Mucosa of gallbladder (tissue), 1 donor: ENCODE results near the gene WDR93. TPM values are rescaled to one million over a fixed set of nuclear protein-coding genes. Genes with fewer than 3 reads are reported as not detected.

ENCODE experiments used
- DNase-seq: peaks from one replicate; pipeline ENCODE4 v3.0.0-alpha.2; 2020; ENCODE audit warnings: low spot score
- total RNA-seq: library from RNA; stranded (reverse); gene quantifications from one replicate; pipeline ENCODE4 v1.2.1, GENCODE V29; 2021
- donor health status: DM: no; HTN: no; CAD: no.

Gene WDR93
- total RNA-seq, 1 donor from 2014 or later = 0.49 TPM

DNA sequence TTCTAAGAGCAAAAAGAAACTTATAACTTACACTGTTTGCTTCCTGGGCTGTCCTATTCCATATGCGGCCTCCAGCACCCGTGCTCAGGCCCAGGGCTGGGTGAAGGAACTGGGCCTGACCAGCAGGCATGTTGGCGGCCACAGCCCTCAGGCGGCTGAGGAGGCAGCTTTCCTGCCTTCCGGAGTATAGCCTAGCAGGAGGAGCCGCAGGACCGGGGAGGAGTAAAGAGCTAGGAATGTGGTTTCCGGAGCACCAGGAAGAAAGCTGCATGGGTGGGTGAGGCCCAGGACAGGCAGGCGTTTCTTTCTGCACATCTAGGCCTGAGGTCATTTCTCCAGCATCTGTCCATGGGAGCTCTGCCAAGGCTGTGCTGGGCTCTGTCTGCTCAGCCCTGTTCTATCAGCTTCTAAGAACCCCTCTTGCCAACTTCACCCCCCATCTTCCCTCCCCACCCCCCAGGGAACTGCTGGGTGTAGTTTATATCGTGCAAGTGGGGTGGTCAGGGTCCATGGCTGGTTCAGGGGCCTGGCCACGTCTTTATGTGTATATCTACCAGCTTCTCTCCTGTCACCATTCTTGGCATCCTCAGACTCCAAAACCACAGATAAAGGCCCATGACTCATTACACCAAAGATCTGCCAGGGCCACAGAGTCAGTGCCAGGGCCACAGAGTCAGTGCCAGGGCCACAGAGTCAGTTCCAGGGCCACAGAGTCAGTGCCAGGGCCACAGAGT lies 27.6 kb upstream of the WDR93 start:
- peak; percentile 71 for DNase-seq

DNA sequence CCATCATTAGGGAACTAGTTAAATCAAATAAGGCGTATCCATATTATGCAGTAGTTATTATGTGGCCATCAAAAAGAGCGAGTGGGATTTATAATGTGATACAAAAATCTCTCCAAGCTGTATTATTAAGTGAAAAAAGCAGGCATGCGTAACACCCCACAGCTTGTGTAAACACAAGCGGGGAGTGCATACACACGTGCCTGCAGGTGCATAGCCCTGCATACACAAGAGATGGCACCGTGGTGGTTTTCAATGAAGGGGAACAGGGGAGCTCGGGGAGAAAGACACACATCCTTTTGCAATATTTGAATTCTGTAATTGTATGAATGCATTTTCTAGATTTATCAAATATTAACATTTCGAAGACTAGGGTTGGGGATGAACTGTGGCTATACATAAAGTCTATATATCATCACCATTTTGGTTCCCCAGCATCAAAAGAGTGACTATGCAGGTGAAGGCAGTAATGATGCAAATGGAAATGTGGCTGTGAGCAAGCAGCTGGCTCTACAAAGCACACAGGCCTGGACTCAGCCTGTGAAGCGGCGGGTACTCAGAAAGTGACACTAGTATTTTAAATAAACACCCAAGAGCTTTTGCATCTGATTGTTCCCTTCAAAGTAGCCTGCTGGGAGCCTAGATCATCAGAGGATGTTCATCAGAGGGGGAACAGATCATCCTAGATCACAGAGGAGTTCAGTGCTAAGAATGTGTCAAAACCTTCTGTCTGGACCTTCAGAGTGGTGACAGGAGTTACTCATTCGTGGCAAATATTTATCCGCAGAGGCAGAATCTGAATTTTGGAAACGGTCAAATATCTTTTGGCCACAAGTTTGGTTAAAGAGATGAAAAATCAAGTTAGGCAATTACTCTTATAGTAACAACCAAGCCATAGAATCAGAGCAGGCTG lies 25.9 kb upstream of the WDR93 start:
- no peak for DNase-seq

DNA sequence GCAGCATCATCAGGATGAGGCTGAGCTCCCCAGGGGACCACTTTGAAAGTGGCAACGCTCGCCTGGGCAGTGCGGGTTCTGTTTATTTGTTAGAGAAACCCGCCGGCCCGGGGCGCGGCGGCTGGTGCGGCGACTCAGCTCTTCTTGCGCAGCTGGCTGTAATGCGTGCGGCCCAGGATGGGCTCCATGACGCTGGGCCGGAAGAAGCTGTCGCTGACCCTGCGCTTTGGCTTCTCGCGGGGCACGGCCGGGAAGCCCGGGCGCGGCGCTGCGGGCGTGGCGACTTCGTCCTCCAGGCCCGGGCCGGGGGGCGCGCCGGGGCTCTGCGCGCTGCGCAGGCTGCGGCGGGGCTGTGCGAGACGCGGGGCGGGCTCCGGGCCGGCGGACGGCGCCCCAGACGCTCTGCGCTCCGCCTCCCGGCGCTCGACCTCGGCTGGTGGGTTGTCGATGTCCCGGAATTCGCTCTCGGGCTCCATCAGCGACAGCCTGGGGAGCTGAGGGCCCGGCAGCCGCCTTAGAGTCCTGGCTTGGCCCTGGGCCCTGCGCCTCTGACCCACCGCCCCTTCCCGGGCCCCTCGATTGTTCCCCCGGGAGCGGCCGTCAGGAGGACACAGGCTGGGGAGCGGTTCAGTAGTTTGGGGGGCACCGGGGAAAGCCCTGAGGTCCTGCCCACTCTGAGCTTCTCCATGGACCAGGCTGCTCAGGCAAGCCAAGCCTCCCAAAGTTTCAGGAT lies 25.0 kb upstream of the WDR93 start:
- DNase-seq = peak; percentile 43

DNA sequence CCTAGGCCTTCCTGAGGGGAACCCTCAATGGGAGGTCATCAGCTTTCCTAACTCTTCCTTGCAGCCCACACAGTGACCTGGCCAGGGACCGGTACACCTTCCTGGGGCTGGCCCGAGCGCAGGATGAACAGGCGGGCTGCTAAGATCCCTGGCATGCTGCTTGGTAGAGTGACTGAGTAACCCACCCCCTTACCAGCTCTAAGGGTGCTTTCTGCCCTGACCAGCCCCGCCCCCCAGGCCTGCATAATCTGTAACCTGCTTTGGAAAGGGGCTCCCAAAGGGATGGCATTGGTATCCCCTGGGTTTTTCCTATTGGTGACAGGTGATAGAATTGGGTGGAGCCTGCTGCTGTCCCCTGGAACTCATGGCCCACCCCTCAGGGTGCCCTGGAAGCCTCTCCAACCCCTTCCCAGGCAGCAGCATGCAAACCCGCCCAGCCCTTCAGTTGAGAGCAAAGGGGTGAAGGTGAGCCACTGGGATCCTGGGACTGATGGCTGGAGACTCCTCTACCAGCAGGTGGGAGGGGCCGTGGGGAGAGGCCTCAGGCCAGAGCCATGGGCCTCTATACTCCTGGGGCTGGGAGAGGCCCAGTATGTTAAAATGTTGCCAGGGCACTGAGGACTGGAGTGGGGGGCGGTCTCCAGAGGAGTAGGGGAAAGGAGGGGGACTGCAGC lies 24.3 kb upstream of the WDR93 start:
- no peak for DNase-seq

DNA sequence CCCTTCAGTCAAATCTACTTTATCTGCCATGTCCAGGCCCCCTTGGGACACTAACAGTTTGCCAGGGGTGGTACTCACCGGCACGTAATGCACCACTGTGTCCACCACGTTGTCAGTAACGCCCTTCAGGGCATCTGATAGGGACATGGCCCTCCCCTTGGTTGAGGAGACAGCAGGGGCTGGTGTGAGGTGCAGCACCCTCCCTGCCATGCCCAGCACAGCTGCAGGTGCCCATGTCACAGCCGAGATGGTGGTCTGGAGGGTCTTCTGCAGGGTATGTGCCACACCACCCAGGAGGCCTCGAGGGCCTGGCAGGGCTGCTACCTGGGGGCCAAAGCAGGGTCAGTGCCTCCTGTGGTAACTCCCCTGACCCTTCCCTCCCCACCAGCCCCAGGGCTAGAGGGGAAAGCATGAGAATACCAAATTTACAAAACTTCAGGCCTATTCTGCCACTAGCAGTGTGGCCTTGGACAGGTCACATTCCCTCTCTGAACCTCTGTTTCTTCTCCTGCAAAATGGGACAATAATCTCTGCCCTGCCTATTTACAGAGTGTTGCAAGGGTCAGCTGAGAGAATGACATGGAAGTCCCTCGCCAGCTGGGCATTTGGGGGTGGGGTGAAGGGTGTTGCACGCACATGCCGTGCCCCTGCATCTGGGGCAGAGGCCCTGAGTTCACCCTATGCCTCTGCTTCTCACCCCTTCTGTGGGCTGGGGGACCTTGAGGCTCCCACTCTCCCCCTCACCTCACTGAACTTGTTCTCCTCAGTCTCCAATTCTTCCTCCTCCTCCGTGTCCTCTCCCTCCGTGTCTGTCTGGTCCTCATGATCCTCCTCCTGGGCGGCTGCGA lies 23.5 kb upstream of the WDR93 start:
- no peak for DNase-seq

DNA sequence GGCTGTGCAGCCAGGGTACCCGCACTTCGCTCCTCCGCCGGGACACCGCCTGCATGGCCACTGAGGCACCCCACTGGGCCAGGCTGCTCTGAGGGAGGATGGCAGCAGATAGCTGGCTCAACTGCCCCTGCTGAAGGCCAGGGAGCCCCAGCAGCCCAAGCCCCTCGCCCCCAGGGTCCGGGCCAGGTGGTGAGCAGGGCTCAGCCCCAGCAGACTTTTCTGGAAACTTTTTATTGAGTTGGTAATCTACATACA lies 23.0 kb upstream of the WDR93 start:
- DNase-seq = no peak

DNA sequence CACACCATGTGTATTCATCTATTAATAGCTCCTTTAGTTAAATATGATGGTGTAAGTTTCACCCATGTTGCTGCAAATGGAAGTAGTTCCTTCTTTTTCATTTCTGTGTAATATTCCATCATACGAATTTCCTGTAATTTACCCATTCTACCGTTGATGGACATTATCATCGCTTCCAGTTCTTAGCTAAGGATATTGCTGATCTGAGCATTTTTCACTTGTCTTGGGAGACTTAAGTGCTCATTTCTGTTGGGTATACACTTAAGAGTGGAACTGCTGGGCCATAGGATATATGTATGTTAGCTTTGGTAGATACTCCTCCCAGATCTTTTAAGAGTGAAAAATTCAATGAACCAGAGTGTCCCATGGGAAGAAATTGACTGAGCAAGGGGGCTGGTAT lies 22.4 kb upstream of the WDR93 start:
- no peak for DNase-seq

DNA sequence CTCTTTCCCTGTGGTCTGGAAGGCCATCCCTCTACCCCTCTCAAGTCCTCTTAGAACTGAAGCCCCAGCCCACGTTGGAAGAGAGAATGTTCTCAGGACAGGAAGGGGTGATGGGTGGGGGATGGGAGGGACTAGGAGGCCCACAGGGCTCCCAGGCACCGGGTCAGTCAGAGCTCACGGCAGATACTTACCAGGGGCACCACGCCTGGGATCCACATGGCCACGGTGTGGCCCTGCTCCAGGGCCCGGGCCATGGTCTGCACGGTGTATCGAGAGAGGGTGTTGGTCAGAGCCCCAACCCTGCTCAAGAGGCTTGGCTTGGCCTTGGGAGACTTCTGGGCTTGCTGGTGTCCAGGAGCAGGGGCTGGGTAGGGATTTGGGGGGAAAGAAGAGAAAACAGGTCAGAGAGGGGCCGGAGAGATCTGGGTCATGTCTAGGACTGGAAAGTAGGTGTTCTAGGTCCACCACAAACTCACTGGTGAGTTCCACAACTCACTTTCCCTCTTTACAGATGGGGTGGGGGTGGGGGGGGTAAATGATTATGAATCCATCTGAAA lies 21.2 kb upstream of the WDR93 start:
- no peak for DNase-seq

DNA sequence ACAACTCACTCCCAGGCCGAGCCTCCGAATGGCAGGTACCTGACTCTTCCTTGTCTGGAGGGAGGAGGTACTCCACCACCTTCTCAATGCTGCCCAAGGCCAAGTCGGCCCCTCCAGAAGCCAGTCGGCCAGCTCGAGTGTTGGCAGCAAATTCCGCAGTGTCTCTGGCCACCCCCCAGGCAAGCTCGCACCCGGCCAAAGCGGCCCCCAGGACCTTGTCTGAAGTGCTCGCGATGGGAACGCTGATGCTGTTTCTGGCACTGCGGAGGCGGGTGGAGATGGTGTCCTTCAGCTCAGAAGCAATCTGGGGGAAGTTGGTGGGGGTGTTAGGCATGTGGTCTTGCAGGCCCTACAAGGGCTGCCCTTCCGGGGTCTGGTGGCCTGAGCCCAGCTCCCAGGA lies 20.7 kb upstream of the WDR93 start:
- DNase-seq = no peak

DNA sequence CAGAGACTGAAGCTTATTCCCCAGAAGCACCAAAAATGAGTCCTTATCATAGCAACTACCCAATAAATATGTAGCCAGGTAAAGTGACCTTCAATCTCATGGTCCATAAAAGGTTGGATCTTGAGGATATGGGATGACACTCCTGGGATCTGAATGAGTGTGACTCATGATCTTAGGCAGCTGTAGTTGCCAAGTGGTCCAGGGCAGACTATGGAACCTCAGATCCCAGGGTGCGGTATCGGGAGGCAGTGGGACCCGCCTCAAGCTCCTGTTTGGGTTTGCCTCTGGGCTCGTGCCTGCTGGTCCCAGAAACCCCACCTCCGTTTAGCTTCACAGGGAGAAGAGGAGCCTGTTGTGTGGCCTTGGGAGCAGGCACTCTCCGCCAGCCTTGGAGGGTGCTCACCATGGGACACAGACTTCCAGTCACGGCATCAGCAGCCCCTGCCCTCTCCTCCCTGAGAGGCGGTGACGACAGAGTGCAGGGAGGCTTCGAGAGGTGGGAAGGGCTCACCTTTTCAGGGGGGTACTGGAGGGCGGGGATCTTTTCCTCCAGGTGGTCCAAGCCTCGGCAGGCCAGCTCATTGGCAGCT lies 19.5 kb upstream of the WDR93 start:
- DNase-seq = no peak

DNA sequence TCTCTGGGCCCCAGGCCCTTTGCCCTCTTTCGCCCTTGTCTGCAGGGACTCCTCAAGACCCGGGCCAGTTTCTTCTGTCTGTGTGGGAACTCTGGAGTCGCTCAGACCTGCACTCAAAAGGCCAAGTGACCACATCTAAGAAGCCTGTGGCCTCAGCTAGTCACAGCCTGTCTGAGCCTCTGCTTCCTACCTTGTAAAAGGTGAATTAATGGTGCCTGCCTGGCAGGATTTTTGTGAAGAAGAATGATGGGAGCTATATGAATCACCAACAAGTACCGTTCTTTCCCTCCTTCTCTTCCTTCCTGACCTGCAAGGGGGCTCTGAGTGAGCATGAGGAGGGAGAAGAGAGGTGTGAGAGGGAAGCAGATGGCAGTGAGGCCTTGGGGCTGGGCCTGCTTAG lies 18.9 kb upstream of the WDR93 start:
- no peak for DNase-seq

DNA sequence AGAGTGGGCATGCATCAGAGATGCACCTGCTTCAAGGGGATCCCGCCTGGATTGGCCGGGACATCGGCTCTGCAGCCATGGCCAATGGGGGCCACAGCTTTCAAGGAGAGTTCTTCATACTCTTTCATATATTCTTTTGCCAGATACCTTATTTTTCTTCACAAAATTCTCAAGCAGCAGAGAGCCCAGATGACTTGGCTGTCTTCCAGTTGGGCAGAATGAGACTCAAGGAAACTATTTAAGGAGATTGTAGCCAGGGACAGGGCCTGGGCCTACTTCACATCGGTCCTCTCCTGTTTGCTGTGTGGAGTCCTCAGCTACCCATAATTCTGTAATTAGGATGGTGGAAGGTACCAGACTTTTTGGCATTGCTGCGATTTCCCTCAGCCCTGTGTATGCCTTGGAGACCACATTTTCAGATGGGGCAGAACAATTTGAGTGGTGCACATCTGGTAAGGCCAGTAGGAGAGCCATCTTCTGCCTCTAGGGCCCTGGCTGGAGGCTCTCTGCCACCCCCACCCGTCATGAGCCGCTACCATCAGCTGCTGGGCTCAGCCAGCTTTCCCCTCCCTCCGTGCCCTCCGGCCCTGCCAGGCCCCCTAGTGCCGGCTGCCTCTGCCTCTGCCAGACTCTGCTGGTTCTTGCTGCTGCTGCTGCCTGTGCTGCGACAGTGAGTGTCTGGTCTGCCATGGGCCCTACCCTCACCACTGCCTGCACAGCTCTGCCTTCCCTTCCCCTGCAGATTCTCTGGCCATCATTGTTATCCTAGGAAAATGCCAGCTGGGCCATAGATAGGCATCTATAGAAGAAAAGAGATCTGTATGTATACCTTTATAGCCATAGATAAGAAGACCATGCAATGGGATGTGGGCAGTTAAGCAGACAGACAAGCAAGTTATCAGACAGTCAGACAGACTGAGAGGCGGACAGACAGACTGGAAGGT lies 18.1 kb upstream of the WDR93 start:
- DNase-seq = no peak

DNA sequence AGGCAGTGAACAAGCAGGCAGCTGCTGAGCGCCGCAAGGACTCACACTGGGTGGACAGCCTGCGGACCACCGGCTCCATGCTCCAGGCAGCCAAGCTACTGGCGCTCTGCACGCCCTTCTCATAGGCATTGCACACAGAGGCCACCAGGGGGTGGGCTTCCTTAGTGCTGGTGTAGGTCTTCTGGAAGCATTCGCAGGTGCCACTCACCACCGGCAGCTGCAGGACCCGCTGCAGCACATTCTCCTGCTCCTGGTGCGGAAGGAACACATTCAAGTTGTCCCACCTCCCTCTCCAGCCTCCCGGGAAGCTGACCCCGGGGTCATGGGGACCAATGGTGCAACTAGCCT lies 17.5 kb upstream of the WDR93 start:
- DNase-seq = no peak

DNA sequence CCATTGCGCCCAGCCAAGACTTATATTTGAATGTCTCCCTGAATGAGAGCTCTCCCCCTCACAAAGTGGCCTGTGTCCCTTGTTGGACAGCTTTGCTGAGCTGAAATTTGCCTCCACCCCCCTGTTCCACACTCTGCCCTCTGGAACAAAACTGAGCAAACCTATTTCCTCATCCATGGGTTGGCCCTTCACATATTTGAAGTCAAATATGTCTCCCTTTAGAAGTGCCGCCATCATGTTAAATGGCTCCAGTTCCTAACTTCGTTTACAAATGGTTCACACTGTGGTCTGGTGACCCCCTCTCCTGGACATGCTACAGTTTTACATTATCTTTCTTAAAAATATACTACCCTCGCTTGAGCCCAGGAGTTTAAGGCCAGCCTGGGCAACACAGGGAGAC lies 16.1 kb upstream of the WDR93 start:
- no peak for DNase-seq

DNA sequence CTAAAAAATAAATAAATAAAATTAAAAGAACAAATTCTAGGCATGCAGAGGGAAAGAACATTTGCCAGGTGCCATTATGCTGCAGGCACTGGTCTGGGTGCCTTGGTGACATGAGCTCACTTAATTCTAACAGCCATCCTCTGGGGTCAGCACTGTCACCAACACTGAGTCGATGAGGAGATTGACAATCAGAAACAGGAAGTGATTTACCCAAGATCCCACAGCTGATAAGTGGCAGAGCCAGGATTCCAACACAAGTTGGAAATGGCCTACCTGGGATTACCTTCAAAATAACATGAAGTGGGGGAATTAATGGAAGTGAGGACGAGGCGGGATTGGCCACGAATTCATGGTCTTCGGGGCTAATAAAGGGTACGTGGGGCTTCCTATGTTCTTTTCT lies 15.0 kb upstream of the WDR93 start:
- no peak for DNase-seq

DNA sequence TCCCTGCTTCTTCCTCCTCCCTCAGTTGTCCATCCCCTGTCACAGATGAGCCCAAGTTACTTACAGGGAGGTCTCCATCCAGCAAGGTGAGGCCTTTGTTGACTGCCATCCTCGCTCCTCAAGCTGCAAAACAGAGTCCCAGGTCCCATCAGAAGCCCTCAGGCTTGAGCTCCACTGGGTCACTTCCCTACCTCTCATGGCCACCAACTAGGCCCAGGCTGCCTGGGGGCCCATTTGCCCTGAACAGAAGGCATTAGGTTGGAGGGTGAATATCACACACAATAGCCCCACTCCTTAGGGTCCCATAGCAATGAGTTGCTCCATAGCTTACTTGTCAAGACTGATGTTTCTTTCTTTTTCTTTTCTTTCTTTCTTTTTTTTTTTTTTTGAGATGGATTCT lies 13.2 kb upstream of the WDR93 start:
- DNase-seq = no peak

DNA sequence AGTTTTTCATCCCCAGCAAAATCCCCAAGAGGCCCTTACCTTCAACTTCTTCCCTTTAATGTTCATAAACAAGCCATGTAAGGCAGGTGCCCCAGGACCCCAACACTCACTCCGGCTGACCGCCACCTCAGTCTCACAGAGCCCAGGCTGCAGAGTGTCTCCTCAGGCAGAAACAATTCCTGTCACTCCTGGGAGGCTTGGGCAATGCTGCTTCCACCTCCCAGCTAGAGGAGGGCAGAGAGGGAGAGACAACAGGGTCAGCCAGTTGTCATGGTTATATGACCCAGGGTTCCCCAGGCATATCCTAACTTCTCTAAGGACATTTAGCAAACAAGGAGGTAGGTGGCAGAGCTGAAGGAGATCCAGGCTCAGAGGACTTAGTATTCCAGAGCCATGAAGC lies 11.4 kb upstream of the WDR93 start, which contains the start of gene PLIN1:
TSS of gene PLIN1 (minus strand) at position 156 of the 400 bp plus-strand sequence. CDS start 1,878 bp downstream, outside the sequence.
- DNase-seq = no peak

DNA sequence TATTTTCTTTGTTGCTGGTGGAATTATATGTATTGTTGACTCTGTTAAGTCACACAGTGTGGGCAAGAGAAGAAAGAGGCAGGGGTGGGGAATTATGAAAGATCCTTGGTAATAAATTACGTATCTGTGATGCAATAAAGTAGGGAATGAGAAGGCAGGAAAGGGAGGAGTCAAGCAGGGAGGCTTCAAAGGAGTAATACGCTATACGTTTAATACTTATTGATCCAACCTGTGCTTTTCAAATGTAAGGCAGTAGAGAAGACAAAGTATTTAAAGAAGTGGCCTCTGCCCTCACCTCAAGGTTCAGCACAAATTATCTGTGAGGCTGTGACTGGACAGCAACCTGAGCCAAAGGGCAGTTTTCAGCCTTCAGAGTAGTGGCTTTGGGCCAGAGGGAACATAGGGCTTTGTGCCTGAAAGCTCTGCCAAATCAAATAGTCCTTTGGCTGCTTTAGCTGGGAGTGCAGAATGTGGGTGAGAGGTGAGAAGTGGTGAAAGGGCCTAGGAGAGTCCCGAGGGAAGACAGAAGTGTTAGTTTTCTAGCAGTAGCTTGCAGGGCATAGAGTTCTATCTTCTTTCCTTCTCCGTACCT lies 10.2 kb upstream of the WDR93 start:
- DNase-seq = peak; percentile 89

DNA sequence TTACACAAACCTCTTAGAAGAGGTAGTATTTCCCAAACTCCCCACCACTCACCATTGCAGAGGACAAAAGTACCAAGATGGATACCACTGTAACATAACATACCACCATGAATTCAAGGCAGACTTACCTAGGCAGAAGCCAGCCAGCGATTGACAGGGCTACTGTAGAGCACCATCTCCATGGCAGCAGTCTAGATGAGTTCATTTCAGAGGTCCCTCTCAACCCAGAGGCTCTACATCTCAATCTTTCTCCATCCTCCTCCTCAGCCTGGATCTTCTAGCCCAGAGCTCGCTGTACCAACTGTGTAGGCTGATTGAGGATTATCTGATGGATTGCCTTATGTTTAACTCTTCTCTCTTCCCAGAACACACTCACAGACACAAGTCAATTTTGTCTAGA lies 9.5 kb upstream of the WDR93 start:
- no peak for DNase-seq
